ENCODE measurements around the gene SMTNL1.
"Not testable (repeated sequence)": the region's sequence is repeated elsewhere in the genome, so short reads cannot be mapped to it uniquely, and the experiment has no call there.

SMTNL1 gene

DNA sequence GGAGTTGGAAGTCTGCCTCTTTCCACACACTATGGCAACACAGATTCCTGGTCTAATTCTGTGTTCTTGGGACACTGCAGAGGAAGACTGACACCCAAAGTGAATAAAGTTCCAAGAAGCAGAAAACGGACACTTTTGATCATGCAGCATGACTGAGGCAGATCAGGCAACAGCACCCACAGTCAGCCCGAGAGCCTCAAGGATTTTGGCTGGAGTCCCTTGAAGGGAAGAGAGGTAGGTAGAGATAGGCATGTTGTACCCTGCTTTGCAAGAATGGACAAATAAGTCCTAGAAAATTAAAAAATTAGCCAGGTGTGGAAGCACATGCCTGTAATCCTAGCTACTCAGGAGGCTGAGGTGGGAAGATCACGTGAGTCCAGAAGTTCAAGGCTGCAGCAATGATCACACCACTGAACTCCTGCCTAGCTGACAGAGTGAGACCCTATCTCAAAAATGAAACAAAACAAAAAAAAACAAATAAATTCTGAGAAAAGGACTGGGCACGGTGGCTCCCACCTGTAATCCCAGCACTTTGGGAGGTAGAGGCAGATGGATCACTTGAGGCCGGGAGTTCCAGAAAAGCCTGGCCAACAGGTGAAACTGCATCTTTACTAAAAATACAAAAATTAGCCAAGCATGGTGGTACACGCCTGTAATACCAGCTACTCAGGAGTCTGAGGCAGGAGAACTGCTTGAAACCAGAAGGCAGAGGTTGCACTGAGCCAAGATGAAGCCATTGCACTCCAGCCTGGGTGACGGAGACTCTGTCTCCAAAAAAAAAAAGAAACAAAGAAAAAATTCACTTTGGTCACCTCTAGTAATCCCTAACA is 28.8 kb upstream of the SMTNL1 start:
- no peak for DNase-seq

DNA sequence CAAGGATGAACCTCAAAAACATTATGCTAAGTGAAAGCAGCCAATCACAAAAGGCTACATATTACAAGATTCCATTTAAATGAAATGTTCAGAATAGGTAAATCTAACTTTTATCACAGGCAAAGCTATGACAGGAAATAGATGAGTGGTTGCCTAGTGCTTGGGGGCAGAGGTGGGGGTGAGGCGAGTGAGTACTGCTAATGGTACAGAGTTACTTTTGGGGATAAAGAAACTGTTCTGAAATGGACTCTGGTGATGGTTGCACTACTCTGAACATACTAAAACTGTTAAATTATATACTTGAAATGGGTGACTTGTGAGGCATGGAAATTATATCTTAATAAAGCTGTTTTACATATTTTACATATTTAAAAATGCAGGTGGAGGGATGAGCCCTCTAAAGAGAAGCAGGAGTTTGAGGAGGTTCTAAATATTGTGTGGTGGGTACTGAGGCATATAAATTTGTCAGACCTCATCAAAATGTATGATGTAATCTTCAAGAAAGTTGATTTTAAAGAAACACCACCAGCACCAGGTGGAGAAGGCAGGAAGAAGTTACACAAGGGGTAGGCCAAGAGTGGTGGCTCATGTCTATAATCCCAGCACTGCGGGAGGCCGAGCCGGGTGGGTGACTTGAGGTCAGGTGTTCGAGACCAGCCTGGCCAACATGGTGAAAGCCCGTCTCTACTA is 25.5 kb upstream of the SMTNL1 start:
- DNase-seq: no peak

DNA sequence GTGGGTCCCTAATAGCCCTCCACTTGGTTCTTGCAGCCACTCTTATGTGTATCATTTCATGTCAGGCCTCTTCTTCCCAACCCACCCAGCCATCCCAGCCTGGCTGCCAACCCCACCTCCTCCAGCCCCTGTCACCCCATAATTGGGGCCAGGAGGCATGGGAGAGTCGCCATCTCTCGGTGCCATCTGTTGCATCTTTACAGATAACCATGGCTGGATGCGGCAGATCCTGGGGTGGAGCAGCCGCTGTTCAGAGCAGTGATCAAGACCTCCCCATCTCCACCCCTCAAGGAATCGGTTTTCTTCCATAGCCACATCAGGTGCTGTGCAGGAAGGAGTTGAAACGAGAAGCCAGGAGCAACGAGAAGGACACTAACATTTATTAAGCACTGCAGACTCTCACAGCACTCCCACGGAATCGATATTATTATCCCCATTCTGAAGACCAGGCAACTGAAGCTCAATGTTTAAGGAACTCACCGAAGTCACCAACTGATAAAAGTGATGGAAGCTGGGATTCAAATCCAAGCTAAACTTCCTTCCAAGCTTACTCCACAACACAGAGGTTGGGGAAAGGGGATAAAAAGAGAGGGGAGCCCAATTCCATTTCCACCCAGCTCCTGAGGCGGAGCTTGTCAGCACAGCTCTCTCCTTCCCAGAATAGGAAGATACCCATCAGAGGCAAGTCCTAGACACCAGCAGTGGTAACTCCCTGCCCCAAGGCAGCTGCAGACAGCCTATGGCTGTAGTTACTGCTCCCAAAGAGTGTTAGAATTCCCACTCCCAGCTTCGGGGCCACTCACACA is 24.5 kb upstream of the SMTNL1 start:
- no peak for DNase-seq

DNA sequence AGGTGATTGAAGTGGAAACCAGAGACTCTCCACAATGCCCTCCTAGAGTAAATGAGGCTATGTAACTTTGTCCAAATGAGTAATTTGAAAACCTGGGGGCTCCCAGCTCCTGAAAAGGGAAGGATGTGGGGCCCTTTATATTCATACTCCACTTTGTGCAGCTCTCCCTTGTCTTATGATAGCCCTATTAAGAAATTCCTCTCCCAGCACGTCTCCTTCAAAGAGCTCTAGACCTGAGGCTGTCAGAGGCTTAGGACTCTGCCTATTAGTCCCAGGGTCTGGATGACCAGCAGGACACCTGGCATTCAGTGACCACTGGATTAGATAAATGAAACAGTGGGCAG is 24.0 kb upstream of the SMTNL1 start:
- DNase-seq: no peak

DNA sequence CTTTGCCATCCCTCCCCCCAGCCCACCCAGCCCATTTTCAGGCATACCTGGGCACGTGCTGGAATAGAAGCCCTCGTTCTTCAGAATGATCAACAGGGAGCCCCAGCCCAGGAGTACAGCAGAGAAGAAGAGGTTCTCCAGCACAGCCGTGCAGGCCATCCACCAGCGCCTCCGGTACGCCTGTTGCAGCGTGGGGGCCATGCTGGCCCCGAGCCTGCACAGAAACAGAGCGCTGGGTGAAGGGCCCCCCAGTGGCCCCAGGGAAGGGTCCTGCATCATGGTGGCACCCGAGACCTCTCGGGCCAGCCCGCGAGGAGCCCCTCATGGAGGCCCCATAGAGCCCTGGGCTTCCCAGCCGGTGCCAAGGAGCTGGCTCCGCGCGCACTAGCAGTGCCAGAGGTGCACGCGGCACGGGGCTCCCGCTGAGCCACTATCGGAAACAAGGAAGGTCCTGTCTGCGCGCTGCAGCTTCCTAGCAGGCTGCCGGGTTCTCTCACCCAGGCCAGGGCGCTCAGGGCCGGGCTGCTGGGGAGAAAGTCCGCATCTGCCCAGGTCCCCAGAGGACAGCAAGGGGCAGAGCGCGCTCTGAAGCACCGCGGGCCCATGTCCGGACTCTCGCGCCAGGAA is 23.4 kb upstream of the SMTNL1 start:
- DNase-seq: peak in 1 of 2 experiments; percentile 44

DNA sequence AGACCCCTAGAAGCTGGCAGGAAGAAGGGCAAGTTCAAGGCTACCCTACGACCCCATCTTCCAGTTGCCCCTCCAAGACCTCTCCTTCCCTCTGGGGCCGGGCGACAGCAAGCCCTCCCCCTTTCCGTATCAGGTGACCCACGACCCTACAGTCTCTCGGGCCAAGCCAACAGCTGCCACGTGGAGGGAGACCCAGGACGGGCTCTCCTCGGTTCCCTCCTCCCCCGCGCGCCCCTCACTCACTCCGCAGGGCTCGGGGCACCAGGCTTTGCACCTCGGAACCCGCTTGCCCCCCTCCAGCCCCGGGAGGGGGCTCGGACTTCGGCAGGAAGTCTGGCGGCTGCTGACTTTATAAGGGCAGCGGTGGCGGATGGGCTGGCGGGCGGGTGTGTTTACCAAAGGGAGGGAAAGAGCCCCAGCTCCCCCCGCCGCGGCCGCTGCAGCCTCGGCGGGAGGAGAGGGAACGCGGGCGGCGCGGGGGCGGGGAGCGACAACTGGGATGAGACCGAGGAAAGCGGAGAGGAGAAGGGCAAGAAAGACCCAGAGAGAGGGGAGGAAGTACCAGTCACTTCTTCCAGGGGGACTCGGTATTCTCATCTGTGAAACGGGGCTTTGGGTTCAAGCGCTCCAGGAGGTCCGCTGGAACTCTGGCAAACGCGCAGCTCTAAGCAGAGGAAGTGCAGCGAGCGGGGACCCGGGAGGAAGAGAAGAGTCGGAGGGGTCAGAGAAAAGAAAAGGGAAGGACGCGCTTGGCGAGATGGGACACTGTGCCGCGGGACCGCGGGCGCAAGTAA is 22.7 kb upstream of the SMTNL1 start:
- DNase-seq: peak; percentile 47 to 54

DNA sequence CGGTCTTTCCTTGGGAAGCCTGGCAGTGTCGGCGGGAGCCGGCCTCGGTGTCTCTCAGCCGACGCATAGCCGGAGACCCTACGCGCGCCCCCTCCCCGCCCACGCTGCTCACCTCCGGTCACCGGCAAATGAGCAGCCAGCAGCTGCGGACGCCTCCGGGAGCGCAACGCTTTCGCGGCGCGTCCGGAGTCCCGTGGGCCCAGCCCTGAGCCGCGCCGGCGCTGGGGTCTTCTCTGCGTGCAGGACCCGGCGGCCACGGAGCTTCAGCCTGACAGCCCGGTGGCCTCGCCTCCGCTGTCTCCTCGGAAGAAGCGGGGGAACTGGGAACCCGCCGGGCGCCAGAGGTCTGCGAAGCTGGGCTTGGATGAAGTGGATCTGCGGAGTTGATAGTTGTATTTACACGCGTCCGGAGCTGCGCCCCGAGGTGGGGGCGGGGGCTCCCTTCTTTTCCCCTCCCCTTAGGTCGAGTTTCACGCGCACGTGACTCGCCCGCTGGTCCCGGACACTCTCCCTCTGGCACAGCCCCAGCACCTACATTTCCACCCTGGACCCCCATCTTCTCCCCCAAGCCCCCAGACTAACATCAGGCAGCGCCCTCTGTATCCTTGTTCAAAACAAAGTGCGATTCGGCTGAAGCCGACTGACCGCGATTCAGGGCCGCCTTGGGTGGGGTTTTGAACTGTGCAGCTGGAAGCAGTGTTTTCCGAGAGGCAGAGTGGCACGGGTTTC is 21.9 kb upstream of the SMTNL1 start, which contains the start of gene SLC43A1:
SLC43A1 (minus strand) TSS at position 371 of the 729 bp plus-strand sequence. CDS start 1,591 bp downstream, outside the sequence.
- DNase-seq: peak in 1 of 2 experiments; percentile 18

DNA sequence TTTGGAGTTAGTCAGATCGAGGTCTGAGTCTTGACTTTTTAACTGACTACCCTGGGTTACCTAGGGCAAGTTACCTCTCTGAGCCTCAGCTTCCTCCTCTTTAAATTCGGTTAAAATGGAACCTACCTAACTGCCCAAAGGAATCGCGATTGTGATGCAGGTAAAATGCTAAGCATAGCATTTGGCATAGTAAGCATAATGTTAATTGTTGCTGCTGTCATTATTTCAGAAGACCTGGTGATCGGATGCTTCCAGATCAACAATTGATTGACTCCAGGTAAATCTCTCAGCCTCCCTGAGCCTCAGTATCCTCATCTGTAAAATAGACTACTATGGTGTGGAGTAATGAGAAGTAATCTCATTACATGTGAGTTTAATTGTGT is 21.3 kb upstream of the SMTNL1 start:
- DNase-seq: no peak

DNA sequence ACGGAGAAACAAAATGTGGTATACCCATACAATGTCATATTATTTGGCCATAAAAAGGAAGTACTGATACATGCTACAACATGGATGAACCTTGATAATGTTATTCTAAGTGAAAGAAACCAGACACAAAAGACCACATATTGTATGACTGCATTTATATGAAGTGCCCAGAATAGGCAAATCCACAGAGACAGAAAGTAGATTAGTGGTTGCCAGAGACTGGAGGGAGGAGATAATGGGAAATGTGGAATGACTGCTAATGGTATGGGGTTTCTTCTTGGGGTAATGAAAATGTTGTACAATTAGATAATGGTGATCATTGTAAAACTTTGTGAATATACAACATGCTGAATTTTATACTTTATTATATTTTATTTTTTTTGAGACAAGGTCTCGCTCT is 16.3 kb upstream of the SMTNL1 start:
- no peak for DNase-seq

DNA sequence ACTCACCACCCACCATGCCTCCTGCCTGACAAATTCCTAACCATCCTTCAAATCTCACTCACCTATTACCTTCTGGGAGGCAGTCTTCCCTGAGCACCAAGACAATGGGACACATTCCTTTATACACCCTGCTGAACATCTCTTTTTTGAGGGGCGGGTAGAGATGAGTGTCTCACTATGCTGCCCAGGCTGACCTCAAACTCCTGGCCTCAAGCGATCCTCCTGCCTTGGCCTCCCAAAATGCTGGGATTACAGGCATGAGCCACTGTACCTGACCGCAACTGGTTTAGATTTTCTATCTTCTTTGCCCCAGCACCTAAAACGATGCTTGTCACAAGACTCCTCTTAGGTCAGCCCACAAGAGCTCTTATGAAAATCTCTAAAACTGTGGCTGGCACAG is 14.0 kb upstream of the SMTNL1 start:
- DNase-seq: no peak

DNA sequence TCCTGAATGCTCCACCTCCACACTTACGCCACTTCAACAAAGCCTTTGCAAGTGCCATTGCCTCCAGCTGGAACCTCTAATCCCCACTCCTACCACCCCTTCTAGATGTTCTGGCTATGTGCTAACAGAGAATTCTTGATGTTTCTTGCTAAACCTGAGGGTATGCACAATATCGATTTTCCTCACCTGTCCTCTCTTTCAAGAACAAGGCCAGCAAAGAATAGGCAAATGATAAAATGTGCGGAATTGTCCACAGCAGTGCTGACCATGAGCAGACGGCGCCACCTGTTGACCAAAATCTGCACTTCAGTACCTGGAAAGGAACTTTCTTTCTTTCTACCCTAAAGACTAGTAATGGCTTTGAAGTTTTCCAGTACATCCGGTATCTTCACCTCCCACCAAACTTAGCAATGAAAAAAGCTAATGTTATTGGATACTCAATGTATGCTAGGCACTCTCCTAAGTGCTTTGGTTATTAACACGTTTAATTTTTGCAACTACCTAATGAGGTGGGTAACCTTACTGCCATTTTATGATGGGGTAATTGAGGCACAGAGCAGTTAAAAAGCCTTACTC is 10.3 kb upstream of the SMTNL1 start:
- DNase-seq: peak; percentile 54

DNA sequence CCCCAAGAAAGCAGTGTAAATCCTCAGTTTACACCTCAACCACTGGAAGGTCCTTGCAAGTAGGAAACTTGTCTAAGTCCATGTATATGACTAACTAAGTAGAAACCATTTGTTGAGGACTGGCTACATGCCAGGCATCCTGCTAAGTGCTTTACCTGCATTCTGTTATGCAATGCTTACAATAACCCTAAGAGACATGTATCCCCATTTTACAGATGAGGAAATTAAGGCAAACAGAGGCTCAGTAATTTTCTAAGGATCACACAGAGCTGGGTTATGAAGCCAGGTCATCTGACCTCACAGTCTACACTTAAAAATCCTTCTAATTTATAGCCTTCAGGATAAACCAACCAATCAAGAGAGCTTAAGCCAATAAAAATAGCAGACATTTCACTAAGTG is 8.4 kb upstream of the SMTNL1 start:
- DNase-seq: no peak

DNA sequence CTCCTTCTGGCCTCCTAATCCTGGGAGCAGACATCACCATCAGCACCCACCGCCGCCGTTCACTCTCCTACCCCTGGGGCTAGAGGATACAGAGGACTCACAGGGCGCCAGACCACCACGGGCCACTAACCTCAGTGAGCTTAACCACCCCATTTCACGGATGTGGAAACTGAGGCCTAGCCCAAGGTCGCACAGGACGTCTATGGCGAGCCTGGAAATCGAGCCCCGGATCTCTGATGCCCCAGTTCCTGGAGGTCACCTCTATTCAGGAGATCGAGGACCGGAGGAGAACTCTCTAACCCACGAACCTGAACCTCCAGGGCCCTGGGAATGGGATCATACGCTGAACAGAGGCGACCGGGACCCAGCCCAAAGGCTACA is 7.2 kb upstream of the SMTNL1 start:
- DNase-seq: no peak

DNA sequence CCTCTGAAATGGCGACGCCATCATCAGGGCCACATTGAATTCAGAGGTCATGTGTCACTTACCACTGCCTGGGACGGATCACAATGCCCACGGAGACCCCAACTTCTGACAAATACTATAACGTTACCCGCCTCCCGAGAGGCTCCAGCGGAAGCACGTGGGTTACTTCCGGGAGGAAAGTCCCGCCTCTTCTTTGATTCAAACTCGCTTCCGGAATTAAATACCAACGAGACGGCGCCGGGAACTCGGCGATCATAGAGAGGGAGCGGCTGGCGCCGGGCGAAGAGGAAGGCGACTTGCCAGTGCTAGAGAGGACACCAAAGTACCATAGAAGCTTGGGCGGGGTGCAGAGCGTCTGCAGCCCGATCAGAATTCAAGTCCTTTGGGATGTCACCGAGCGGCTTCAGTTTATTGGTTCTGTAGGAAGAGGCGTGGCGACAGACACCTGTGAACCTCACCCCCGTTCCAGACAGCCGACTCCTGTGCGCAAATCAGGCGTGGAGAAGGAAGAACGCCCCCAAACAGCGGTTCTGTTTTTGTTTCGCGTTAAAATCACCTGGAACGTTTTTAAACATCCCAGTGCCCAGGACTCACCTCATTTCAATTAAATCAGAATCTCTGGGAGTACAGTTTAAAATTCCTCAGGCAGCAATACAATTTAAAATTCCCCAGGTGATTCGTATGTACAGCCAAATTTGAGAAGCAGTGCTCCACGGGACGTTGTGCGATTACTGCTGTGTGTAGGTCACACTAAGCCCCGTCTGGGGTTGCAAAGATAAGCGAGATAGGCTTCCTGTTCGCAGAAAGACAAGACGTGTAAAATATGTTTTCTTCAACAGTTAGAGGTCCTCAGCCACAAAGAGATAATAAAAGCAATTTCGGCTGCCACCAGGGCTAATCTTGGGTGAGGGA is 6.5 kb upstream of the SMTNL1 start, which contains the start of gene TIMM10:
TIMM10 (minus strand) TSS at position 159 of the 912 bp plus-strand sequence. CDS start 565 bp downstream, outside the sequence.
- peak; percentile 97 to 98 for DNase-seq

DNA sequence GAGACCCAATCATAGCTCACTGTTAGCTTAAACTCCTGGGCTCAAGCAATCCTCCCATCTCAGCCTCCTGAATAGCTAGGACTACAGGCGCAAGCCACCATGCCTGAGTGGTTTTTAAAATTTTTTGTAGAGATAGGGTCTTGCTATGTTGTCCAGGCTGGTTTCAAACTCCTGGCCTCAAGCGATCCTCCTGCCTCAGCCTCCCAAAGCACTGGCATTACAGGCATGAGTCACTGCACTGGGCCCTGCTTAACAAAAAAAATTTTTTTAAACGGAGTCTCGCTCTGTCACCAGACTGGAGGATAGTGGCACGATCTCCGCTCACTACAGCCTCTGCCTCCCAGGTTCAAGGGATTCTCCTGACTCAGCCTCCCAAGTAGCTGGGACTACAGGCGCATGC is 2.9 kb upstream of the SMTNL1 start:
- not testable (repeated sequence) for DNase-seq

DNA sequence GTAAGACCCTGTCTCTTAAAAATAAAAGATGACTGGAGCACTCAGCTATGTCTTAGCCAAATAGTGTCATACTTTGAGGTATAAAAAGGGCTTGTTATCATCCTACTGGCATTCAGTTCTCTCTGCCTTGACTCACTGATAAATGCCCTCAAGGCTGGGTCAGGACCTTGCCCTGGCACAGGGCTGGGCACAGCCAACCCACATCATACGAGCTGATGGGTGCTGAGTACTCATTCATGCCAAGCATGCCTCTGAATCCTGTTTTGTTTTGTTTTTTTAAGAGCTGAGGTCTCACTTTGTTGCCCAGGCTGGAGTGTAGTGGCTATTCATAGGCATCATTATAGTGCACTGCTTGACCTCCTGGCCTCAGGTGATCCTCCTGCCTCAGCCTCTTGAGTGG is 1.9 kb downstream of the SMTNL1 start:
- DNase-seq: no peak

DNA sequence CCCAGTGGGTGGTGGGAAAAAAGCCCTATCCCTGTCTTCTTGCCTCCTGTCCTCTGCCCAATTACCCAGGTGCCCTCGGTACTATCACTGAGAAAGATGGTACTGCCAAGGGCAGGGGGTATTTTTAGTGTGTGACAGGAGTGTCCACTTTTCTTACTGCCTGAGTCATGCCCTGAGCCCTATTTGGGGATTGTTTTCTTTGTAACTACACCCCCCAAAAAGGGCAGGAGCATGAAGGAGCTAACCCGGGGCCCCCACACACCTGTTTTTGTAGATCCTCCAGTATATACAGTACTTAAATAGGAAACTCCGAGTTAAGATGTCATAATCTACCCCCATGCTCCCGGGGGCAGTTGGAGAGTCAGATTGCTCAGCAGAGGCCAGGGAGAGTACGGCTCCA is 3.8 kb downstream of the SMTNL1 start:
- DNase-seq: no peak

DNA sequence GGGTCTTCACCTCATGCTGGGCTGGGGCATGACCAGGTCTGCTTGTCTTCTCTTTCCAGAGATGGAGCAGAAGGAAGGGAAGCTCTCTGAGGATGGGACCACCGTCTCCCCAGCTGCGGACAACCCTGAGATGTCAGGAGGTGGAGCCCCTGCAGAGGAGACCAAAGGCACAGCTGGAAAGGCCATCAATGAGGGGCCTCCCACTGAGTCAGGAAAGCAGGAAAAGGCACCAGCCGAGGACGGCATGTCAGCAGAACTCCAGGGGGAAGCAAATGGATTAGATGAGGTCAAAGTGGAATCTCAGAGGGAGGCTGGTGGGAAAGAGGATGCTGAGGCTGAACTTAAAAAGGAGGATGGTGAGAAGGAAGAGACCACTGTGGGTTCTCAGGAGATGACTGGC is 5.2 kb downstream of the SMTNL1 start:
- no peak for DNase-seq

DNA sequence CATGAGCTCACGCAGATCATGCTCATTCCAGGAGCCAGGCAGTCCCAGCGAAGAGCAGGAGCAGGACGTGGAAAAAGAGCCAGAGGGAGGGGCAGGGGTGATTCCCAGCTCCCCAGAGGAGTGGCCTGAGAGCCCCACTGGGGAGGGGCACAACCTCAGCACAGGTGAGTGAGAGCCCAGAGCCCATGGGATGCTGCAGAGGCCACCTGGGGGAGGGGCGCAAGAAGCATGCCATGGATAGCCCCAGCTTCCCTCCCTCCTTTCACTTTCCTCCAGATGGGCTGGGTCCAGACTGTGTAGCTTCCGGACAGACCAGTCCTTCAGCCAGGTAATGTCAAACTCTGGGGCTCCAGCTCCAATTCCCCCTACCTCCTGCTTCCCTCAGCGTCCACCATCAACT is 6.2 kb downstream of the SMTNL1 start:
- no peak for DNase-seq

DNA sequence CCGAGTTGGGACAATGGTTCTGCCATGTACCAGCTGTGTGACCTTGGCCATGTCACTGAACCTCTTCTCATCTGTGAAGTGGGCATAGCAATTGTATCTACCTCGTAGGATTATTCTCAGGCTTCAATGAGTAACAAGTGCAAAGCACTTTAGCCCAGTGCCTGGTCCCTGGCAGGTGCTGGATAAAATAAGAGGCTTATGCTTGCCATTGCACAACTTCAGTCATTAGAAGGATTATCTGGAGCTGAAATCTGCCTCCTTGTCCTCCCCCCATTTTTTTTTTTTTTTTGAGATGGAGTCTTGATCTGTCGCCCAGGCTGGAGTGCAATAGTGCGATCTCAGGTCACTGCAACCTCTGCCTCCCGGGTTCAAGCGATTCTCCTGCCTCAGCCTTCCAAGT is 7.2 kb downstream of the SMTNL1 start:
- DNase-seq: no peak

Data from AML-193 (cell line).